Skeletal muscle satellite cell (primary cell): ENCODE data around the gene SDF2L1.

Source experiments
- H3K27me3 ChIP-seq: 2 replicates; pipeline ENCODE4 v1.7.0; 2013; ENCODE audit warnings: low read length; ENCODE audit not compliant: control insufficient read depth, insufficient read depth
- H3K36me3 ChIP-seq: 2 replicates; pipeline ENCODE4 v1.7.0; 2013; ENCODE audit warnings: mild to moderate bottlenecking, control low read depth, low read length; ENCODE audit not compliant: insufficient read depth
- H3K4me1 ChIP-seq: 2 replicates; pipeline ENCODE4 v1.7.0; 2013; ENCODE audit warnings: low read length; ENCODE audit not compliant: control insufficient read depth, insufficient read depth
- H3K4me2 ChIP-seq: 2 replicates; pipeline ENCODE4 v1.7.0; 2013; ENCODE audit warnings: mild to moderate bottlenecking, low read length
- H3K4me3 ChIP-seq: 2 replicates; pipeline ENCODE4 v1.7.0; 2013; ENCODE audit warnings: low read length
- H3K9ac ChIP-seq: 2 replicates; pipeline ENCODE4 v1.7.0; 2013; ENCODE audit warnings: mild to moderate bottlenecking, low read depth, low read length, moderate library complexity
- H3K9me3 ChIP-seq: replicated peaks from 2 replicates; pipeline ENCODE4 v1.7.0; 2013; ENCODE audit warnings: mild to moderate bottlenecking, control low read depth, low read length

Gene SDF2L1

GRCh38 chr22:21679383-21679782 is 37.3 kb downstream of the SDF2L1 start:
- peaks cover 29% of the 10 kb centered on the region for H3K36me3 ChIP-seq
- no peaks in the 10 kb centered on the region for H3K27me3 ChIP-seq
- no peak overlapping the region for H3K4me2 ChIP-seq
- no peak overlapping the region for H3K4me3 ChIP-seq
- H3K4me1 ChIP-seq: peaks cover 3% of the 10 kb centered on the region
- H3K9ac ChIP-seq: no peak overlapping the region
- no peaks in the 10 kb centered on the region for H3K9me3 ChIP-seq

GRCh38 chr22:21680830-21681565 is 38.9 kb downstream of the SDF2L1 start:
- no peak overlapping the region for H3K4me2 ChIP-seq
- peaks cover 15% of the 10 kb centered on the region for H3K36me3 ChIP-seq
- H3K9me3 ChIP-seq: no peaks in the 10 kb centered on the region
- peaks cover 3% of the 10 kb centered on the region for H3K4me1 ChIP-seq
- no peak overlapping the region for H3K4me3 ChIP-seq
- H3K9ac ChIP-seq: no peak overlapping the region
- H3K27me3 ChIP-seq: no peaks in the 10 kb centered on the region

- Histone ChIP-seq H3K4me2 (no peak overlapping the region), H3K36me3 (peaks cover 15% of the 10 kb centered on the region), H3K4me3 (no peak overlapping the region), H3K4me1 (peaks cover 3% of the 10 kb centered on the region), H3K9ac (no peak overlapping the region), H3K27me3 (no peaks in the 10 kb centered on the region), H3K9me3 (no peaks in the 10 kb centered on the region)
These were observed 39.7 kb downstream of the SDF2L1 start for GRCh38 chr22:21681566-21682370.

GRCh38 chr22:21682385-21683175 is 40.5 kb downstream of the SDF2L1 start:
- Histone ChIP-seq H3K36me3 (peaks cover 16% of the 10 kb centered on the region), H3K4me3 (no peak overlapping the region), H3K9me3 (no peaks in the 10 kb centered on the region), H3K27me3 (no peaks in the 10 kb centered on the region), H3K4me1 (peaks cover 3% of the 10 kb centered on the region), H3K4me2 (no peak overlapping the region), H3K9ac (no peak overlapping the region)

- Histone ChIP-seq H3K36me3 (peaks cover 18% of the 10 kb centered on the region), H3K4me3 (no peak overlapping the region), H3K9ac (no peak overlapping the region), H3K4me1 (peaks cover 3% of the 10 kb centered on the region), H3K27me3 (no peaks in the 10 kb centered on the region), H3K4me2 (no peak overlapping the region), H3K9me3 (no peaks in the 10 kb centered on the region)
These were observed 41.3 kb downstream of the SDF2L1 start for GRCh38 chr22:21683401-21683811.

GRCh38 chr22:21684492-21685163 is 42.5 kb downstream of the SDF2L1 start:
- Histone ChIP-seq H3K4me3 (no peak overlapping the region), H3K4me2 (no peak overlapping the region), H3K9me3 (no peaks in the 10 kb centered on the region), H3K27me3 (no peaks in the 10 kb centered on the region), H3K36me3 (peaks cover 26% of the 10 kb centered on the region), H3K9ac (no peak overlapping the region), H3K4me1 (peaks cover 3% of the 10 kb centered on the region)

GRCh38 chr22:21685164-21685513 is 43.0 kb downstream of the SDF2L1 start:
- Histone ChIP-seq H3K9ac (no peak overlapping the region), H3K4me1 (peaks cover under 1% of the 10 kb centered on the region), H3K9me3 (no peaks in the 10 kb centered on the region), H3K4me3 (no peak overlapping the region), H3K36me3 (peaks cover 29% of the 10 kb centered on the region), H3K4me2 (no peak overlapping the region), H3K27me3 (no peaks in the 10 kb centered on the region)

- Histone ChIP-seq H3K9me3 (no peaks in the 10 kb centered on the region), H3K4me1 (no peaks in the 10 kb centered on the region), H3K4me2 (no peak overlapping the region), H3K9ac (no peak overlapping the region), H3K36me3 (peaks cover 29% of the 10 kb centered on the region), H3K4me3 (no peak overlapping the region), H3K27me3 (no peaks in the 10 kb centered on the region)
These were observed 44.1 kb downstream of the SDF2L1 start for GRCh38 chr22:21686193-21686608.

- H3K4me3 ChIP-seq: no peak overlapping the region
- no peaks in the 10 kb centered on the region for H3K4me1 ChIP-seq
- H3K27me3 ChIP-seq: no peaks in the 10 kb centered on the region
- H3K36me3 ChIP-seq: peaks cover 26% of the 10 kb centered on the region
- H3K9me3 ChIP-seq: no peaks in the 10 kb centered on the region
- H3K9ac ChIP-seq: no peak overlapping the region
- H3K4me2 ChIP-seq: no peak overlapping the region
These were observed 44.7 kb downstream of the SDF2L1 start for GRCh38 chr22:21686634-21687393.

- no peak overlapping the region for H3K4me2 ChIP-seq
- H3K9ac ChIP-seq: no peak overlapping the region
- H3K36me3 ChIP-seq: peaks cover 25% of the 10 kb centered on the region
- H3K4me1 ChIP-seq: no peaks in the 10 kb centered on the region
- no peak overlapping the region for H3K4me3 ChIP-seq
- H3K27me3 ChIP-seq: no peaks in the 10 kb centered on the region
- H3K9me3 ChIP-seq: no peaks in the 10 kb centered on the region
These were observed 45.7 kb downstream of the SDF2L1 start for GRCh38 chr22:21687685-21688259.
